ENCODE data around the gene SLC15A5. TPM values are rescaled to one million over a fixed set of nuclear protein-coding genes. Genes with fewer than 3 reads are reported as not detected.

Gene SLC15A5
- total and polyA plus RNA-seq, 2 of the 8 experiments (the other 6 are each of a cell fraction or from before 2014, with no cell fraction given): not detected

DNA sequence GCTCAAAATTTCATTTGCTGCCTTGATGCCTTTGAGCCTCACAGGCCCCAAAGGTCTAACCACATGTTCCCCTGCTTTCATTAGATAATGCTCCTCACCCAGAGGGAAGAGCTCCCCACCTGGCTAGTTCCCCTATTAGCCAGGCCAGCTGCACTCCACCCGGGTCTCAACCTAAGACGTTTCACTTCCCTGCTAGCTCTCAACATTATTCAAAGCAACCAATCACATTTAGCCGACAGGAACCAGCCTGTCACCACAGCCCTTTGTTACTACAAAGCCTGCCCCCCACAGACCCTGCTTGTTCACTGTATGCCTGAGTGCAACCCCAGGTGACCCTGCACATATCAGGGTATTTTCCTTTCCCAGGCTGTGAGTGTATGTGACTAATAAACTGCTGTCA, 78.6 kb downstream of the SLC15A5 start:
- no peak overlapping the region for H4K5ac ChIP-seq (ENCODE audit: insufficient read length, low read depth, low read length)
- H3K4me2 ChIP-seq (ENCODE audit: insufficient read depth in 1 of 2, low read depth in 2 of 2, low read length in 2 of 2): no peak overlapping the region
- peak overlapping the region; percentile 68; the same call in 1 of the 2 replicates for H2AFZ ChIP-seq (ENCODE audit: low read length)
- H4K20me1 ChIP-seq (replicated peaks in 1 of 2; ENCODE audit: control insufficient read depth in 1 of 2, insufficient read depth in 2 of 2, low read length in 2 of 2): no peaks in the 10 kb centered on the region
- ChIA-PET POLR2A (ENCODE audit: partially characterized antibody) (no interaction called here), CTCF (ENCODE audit: partially characterized antibody) (interaction anchor here (1.0 to 1.3 kb wide), 2 partner anchors 10 to 695 kb away, joined by 3 read pairs; no protein-coding TSS in a partner anchor)
- TF ChIP-seq BRCA1 (IDR thresholded peaks at IDR 0.05; ENCODE audit: low read depth, low read length) (no peak), TCF12 (IDR thresholded peaks at IDR 0.05; ENCODE audit: low read depth, low read length) (0 out of 2 replicates have a peak, but pooled peaks have one; percentile 25), RAD21 (IDR thresholded peaks at IDR 0.05 in 1 of 2, conservative IDR thresholded peaks at IDR 0.05 in 1 of 2; ENCODE audit: low read depth in 2 of 2, low read length in 2 of 2) (peak in 1 of 2 experiments; percentile 2; a peak in 1 of 4 replicates), SIX5 (IDR thresholded peaks at IDR 0.05; ENCODE audit: low read depth, low read length) (no peak), POLR2AphosphoS5 (IDR thresholded peaks at IDR 0.05; ENCODE audit: low read depth, low read length) (no peak), SAP30 (IDR thresholded peaks at IDR 0.05; ENCODE audit: insufficient read depth, insufficient replicate concordance, low read length) (no peak)
- TF ChIP-seq, protein P1, sequence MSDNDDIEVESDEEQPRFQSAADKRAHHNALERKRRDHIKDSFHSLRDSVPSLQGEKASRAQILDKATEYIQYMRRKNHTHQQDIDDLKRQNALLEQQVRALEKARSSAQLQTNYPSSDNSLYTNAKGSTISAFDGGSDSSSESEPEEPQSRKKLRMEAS (IDR thresholded peaks at IDR 0.05): 0 out of 2 replicates have a peak, but pooled peaks have one; percentile 21
- TF ChIP-seq, protein P2, sequence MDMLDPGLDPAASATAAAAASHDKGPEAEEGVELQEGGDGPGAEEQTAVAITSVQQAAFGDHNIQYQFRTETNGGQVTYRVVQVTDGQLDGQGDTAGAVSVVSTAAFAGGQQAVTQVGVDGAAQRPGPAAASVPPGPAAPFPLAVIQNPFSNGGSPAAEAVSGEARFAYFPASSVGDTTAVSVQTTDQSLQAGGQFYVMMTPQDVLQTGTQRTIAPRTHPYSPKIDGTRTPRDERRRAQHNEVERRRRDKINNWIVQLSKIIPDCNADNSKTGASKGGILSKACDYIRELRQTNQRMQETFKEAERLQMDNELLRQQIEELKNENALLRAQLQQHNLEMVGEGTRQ (IDR thresholded peaks at IDR 0.05; ENCODE audit: low read length): no peak
- TF ChIP-seq, protein P3, sequence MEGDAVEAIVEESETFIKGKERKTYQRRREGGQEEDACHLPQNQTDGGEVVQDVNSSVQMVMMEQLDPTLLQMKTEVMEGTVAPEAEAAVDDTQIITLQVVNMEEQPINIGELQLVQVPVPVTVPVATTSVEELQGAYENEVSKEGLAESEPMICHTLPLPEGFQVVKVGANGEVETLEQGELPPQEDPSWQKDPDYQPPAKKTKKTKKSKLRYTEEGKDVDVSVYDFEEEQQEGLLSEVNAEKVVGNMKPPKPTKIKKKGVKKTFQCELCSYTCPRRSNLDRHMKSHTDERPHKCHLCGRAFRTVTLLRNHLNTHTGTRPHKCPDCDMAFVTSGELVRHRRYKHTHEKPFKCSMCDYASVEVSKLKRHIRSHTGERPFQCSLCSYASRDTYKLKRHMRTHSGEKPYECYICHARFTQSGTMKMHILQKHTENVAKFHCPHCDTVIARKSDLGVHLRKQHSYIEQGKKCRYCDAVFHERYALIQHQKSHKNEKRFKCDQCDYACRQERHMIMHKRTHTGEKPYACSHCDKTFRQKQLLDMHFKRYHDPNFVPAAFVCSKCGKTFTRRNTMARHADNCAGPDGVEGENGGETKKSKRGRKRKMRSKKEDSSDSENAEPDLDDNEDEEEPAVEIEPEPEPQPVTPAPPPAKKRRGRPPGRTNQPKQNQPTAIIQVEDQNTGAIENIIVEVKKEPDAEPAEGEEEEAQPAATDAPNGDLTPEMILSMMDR (IDR thresholded peaks at IDR 0.05; ENCODE audit: control extremely low read depth in 1 of 3, insufficient read depth in 1 of 3, low read depth in 1 of 3, low read length in 3 of 3): peak in 1 of 3 experiments; percentile 6; a peak in 1 of 4 replicates
- no peak overlapping the region for H3K18ac ChIP-seq (ENCODE audit: extremely low read depth, low read length)
- H3K4me3 ChIP-seq (ENCODE audit: extremely low read depth in 1 of 4, insufficient read depth in 2 of 4, low read depth in 3 of 4, low read length in 4 of 4): no peak overlapping the region
- no peak overlapping the region for H2BK5ac ChIP-seq (ENCODE audit: low read depth, low read length)
- H3K79me1 ChIP-seq (ENCODE audit: low read depth, low read length): no peaks in the 10 kb centered on the region
- H3K27me3 ChIP-seq (replicated peaks in 1 of 4; ENCODE audit: control insufficient read depth in 3 of 4, extremely low read depth in 1 of 4, insufficient read depth in 3 of 4, low read length in 3 of 4): no peaks in the 10 kb centered on the region
- no peak overlapping the region for H2BK15ac ChIP-seq (ENCODE audit: low read length)
- H3K56ac ChIP-seq (replicated peaks; ENCODE audit: insufficient read length, low read depth, low read length): no peak overlapping the region
- no peak overlapping the region for H2BK12ac ChIP-seq (ENCODE audit: low read depth, low read length)
- no peak overlapping the region for H4K8ac ChIP-seq (ENCODE audit: extremely low read depth, insufficient read depth, low read length)
- no peak overlapping the region for H2BK120ac ChIP-seq (replicated peaks; ENCODE audit: low read depth, low read length)
- no peaks in the 10 kb centered on the region for H3K79me2 ChIP-seq (ENCODE audit: control insufficient read depth in 1 of 2, insufficient read depth in 2 of 2, low read length in 2 of 2)
- no peak overlapping the region for H3K27ac ChIP-seq (ENCODE audit: low read depth, low read length)
- no peaks in the 10 kb centered on the region for H3K36me3 ChIP-seq (ENCODE audit: control insufficient read depth in 2 of 4, insufficient read depth in 4 of 4, low read length in 3 of 4)
- H3K4ac ChIP-seq (replicated peaks; ENCODE audit: insufficient read length, low read depth, low read length): no peak overlapping the region
- H3K4me1 ChIP-seq (replicated peaks in 1 of 4; ENCODE audit: control insufficient read depth in 3 of 4, insufficient read depth in 4 of 4, low read length in 3 of 4): no peaks in the 10 kb centered on the region
- H3K23ac ChIP-seq (ENCODE audit: insufficient read length): no peak overlapping the region
- FAIRE-seq (no peak), DNase-seq (ENCODE audit: low read depth in 1 of 2, low spot score in 2 of 2) (peak in 1 of 2 experiments; percentile 47)
- no peak overlapping the region for H3K14ac ChIP-seq (ENCODE audit: insufficient read length)
- WGBS, 2 experiments (ENCODE audit: extremely low coverage in 1 of 2, insufficient coverage in 1 of 2, insufficient read length in 1 of 2, insufficient replicate concordance in 2 of 2, low coverage in 1 of 2, low lambda C conversion rate in 2 of 2, missing lambda C conversion rate in 1 of 2): 52% methylated on average over 3 of the region's 3 CpGs; no CpG with 5 or more reads in 1 of the 2 experiments
- no peak overlapping the region for H3K9ac ChIP-seq (replicated peaks in 1 of 4; ENCODE audit: extremely low read depth in 1 of 4, low read depth in 3 of 4, low read length in 3 of 4)
- H3K23me2 ChIP-seq (ENCODE audit: low read depth, low read length): no peaks in the 10 kb centered on the region
- no peak overlapping the region for H4K91ac ChIP-seq (replicated peaks; ENCODE audit: insufficient read length, low read length)
- H2AK5ac ChIP-seq (ENCODE audit: low read depth, low read length): no peak overlapping the region
- H2BK20ac ChIP-seq (ENCODE audit: low read length): no peak overlapping the region
- H3K9me3 ChIP-seq (ENCODE audit: insufficient read depth in 2 of 2, low read depth in 1 of 2, low read length in 1 of 2): no peaks in the 10 kb centered on the region

All from H1 (cell line).